HepG2 (cell line): Measurements from ENCODE around the gene CRAT. TPM values are rescaled to one million over a fixed set of nuclear protein-coding genes. Genes with fewer than 3 reads are reported as not detected.

Experiments
- ATRX ChIP-seq: sonication (generic); formaldehyde crosslinking; IDR thresholded peaks from 2 replicates; pipeline ENCODE4 v1.4.0; 2020; ENCODE audit warnings: missing genetic modification reagents, borderline replicate concordance
- CEBPZ ChIP-seq: IDR thresholded peaks from 2 replicates; pipeline ENCODE4 v1.6.1; 2012; ENCODE audit warnings: low read length, improper control_type of control experiment
- EP300 ChIP-seq, 3 experiments: sonication (generic) in 1 of 3; formaldehyde crosslinking in 1 of 3; IDR thresholded peaks; 2 replicates each; pipeline versions ENCODE4 v1.5.1 to v1.6.1; 2011 to 2020; ENCODE audit warnings: low read depth in 2 of 3, low read length in 2 of 3, borderline replicate concordance in 1 of 3, improper control_type of control experiment in 1 of 3, mild to moderate bottlenecking in 1 of 3, missing genetic modification reagents in 1 of 3, moderate library complexity in 1 of 3
- IKZF5 ChIP-seq: IDR thresholded peaks from 2 replicates; pipeline ENCODE4 v1.6.1; 2018; ENCODE audit warnings: missing genetic modification reagents, mild to moderate bottlenecking, missing compliant biosample characterization
- KIAA2018 ChIP-seq: sonication (generic); formaldehyde crosslinking; IDR thresholded peaks from 2 replicates; pipeline ENCODE4 v1.5.0; 2020; ENCODE audit warnings: mild to moderate bottlenecking, missing genetic modification reagents, borderline replicate concordance
- NONO ChIP-seq, 2 experiments: fragments of 450-650 bp in 1 of 2; sonication (generic) in 1 of 2; formaldehyde crosslinking in 1 of 2; IDR thresholded peaks in 1 of 2; conservative IDR thresholded peaks in 1 of 2; 2 replicates each; pipeline versions ENCODE4 v1.6.1 to v1.8.0; 2017 to 2022; ENCODE audit warnings: mild to moderate bottlenecking in 1 of 2, missing genetic modification reagents in 1 of 2, moderate library complexity in 1 of 2
- ONECUT2 ChIP-seq: sonication (generic); formaldehyde crosslinking; IDR thresholded peaks from 2 replicates; pipeline ENCODE4 v1.4.0; 2020; ENCODE audit warnings: missing genetic modification reagents
- PHF21A ChIP-seq: sonication (generic); formaldehyde crosslinking; IDR thresholded peaks from 2 replicates; pipeline ENCODE4 v1.5.0; 2020; ENCODE audit warnings: mild to moderate bottlenecking, missing genetic modification reagents
- RBM22 ChIP-seq: fragments of 200-400 bp; formaldehyde crosslinking; optimal IDR thresholded peaks from 2 replicates; pipeline ENCODE3; 2017; ENCODE audit warnings: mild to moderate bottlenecking, low read length, moderate library complexity
- TAF15 ChIP-seq: fragments of 200-400 bp; formaldehyde crosslinking; IDR thresholded peaks from one replicate; pipeline ENCODE4 v1.6.1; 2018; ENCODE audit warnings: mild to moderate bottlenecking, low read depth, low read length; ENCODE audit not compliant: poor library complexity, severe bottlenecking
- ZBTB37 ChIP-seq: sonication (generic); formaldehyde crosslinking; IDR thresholded peaks from 2 replicates; pipeline ENCODE4 v1.4.0; 2020; ENCODE audit warnings: mild to moderate bottlenecking, missing genetic modification reagents
- ZBTB8A ChIP-seq: sonication (generic); formaldehyde crosslinking; IDR thresholded peaks from 2 replicates; pipeline ENCODE4 v1.4.0; 2020; ENCODE audit warnings: mild to moderate bottlenecking, low read depth, missing genetic modification reagents, borderline replicate concordance
- ZKSCAN5 ChIP-seq: sonication (generic); formaldehyde crosslinking; IDR thresholded peaks from 2 replicates; pipeline ENCODE4 v1.5.1; 2020; ENCODE audit warnings: mild to moderate bottlenecking, missing genetic modification reagents
- ZNF749 ChIP-seq: sonication (generic); formaldehyde crosslinking; IDR thresholded peaks from 2 replicates; pipeline ENCODE4 v1.8.0; 2022; ENCODE audit warnings: mild to moderate bottlenecking, missing genetic modification reagents, moderate library complexity, borderline replicate concordance
- polyA plus RNA-seq, 8 experiments: library from polyadenylated mRNA; depleted of rRNA in 3 of 8; stranded (reverse) in 7 of 8; unstranded in 1 of 8; fragments of >200 nt; fragmentation: Illumina TruSeq in 4 of 8; extraction: Trizol in 4 of 8; gene quantifications; 2 replicates each; pipeline versions ENCODE4 v1.2.1 to v1.2.3, GENCODE V29; 2011 to 2016; ENCODE audit warnings: low read depth in 4 of 8, missing spikeins in 1 of 8, mixed read lengths in 1 of 8; ENCODE audit not compliant: insufficient read depth in 1 of 8
- total RNA-seq, 5 experiments: library from RNA; depleted of rRNA; stranded (reverse); fragments of >200 nt; fragmentation: Illumina TruSeq; extraction: Trizol; gene quantifications; 2 replicates each; pipeline ENCODE4 v1.2.3, GENCODE V29; 2016; ENCODE audit warnings: low read depth in 1 of 5

The CRAT gene
- total and polyA plus RNA-seq, 2 of the 13 experiments (the other 11 are each of a cell fraction or from before 2014, with no cell fraction given) = 26.1 to 26.6 TPM

- TF ChIP-seq CEBPZ (no peak), ZBTB37 (CRISPR knock-in tag) (no peak), IKZF5 (CRISPR knock-in tag) (no peak), ZBTB8A (CRISPR knock-in tag) (no peak), NONO (IDR thresholded peaks at IDR 0.05) (no peak), NONO (CRISPR knock-in tag; conservative IDR thresholded peaks at IDR 0.05) (no peak), EP300 (IDR thresholded peaks at IDR 0.05; ENCODE audit: low read depth in 2 of 2, low read length in 2 of 2) (peak in 1 of 2 experiments; percentile 63; a peak in 2 of 4 replicates), EP300 (CRISPR knock-in tag; IDR thresholded peaks at IDR 0.05; ENCODE audit: borderline replicate concordance) (no peak), TAF15 (no peak), ZNF749 (no peak), RBM22 (peak; percentile 44), ONECUT2 (CRISPR knock-in tag) (0 out of 2 replicates have a peak, but pooled peaks have one; percentile 9), KIAA2018 (CRISPR knock-in tag) (no peak), PHF21A (CRISPR knock-in tag) (peak; percentile 11; the same call in 1 of the 2 replicates), ATRX (no peak), ZKSCAN5 (no peak)
Measured at GRCh38 chr9:129139993-129140396, 29.4 kb upstream of the CRAT start (continued).
